Astrocyte of the cerebellum (primary cell): ENCODE data around the gene OR1D5.
"Not testable (repeated sequence)": the region's sequence is repeated elsewhere in the genome, so short reads cannot be mapped to it uniquely, and the experiment has no call there.

Experiments
- DNase-seq: peaks from one replicate; pipeline ENCODE4 v3.0.0-alpha.2; 2011; ENCODE audit warnings: low read depth
- H3K4me3 ChIP-seq: 2 replicates; pipeline ENCODE4 v1.5.1; 2011; ENCODE audit warnings: mild to moderate bottlenecking, low read depth, low read length, moderate library complexity
- CTCF ChIP-seq: IDR thresholded peaks from 2 replicates; pipeline ENCODE4 v1.5.1; 2012; ENCODE audit warnings: low read length, low read depth, moderate library complexity, mild to moderate bottlenecking; ENCODE audit errors: missing control alignments
- in situ Hi-C: cut with HindIII; loops from 2 replicates; pipeline ENCODE4 v1.10.0; 2017; ENCODE audit warnings: low sequenced_read_pairs

Gene OR1D5

GRCh38 chr17:3063507-3063906 lies at the start of gene OR1D5:
Gene OR1D5 (minus strand): TSS chr17:3063607. CDS start chr17:3063607, 0 bp downstream.
- H3K4me3 ChIP-seq, DNase-seq, in situ Hi-C loops: not testable (repeated sequence)

- in situ Hi-C loops, result no loop called here
- TF ChIP-seq CTCF, result no peak
- DNase-seq, result no peak
- H3K4me3 ChIP-seq, result no peak within 1 kb of the TSS
These were observed 40.9 kb upstream of the OR1D5 start, which contains the start of gene OR1D2 for GRCh38 chr17:3104322-3104721. Gene OR1D2 (minus strand): TSS chr17:3104422. CDS start chr17:3092996, 11,426 bp downstream.

- H3K4me3 ChIP-seq, DNase-seq, in situ Hi-C loops: not testable (repeated sequence)
These were observed 10.4 kb upstream of the OR1D5 start for GRCh38 chr17:3073850-3074249.

- H3K4me3 ChIP-seq, in situ Hi-C loops, DNase-seq: not testable (repeated sequence)
These were observed 1.8 kb upstream of the OR1D5 start for GRCh38 chr17:3065192-3065591.

GRCh38 chr17:3062824-3063377 lies 506 bp downstream of the OR1D5 start:
- DNase-seq, H3K4me3 ChIP-seq, in situ Hi-C loops: not testable (repeated sequence)

- in situ Hi-C loops, result not testable (repeated sequence)
These were observed 8.5 kb downstream of the OR1D5 start for GRCh38 chr17:3054868-3055267.

GRCh38 chr17:3049705-3050295 lies 13.6 kb downstream of the OR1D5 start:
- in situ Hi-C loops, result no loop called here
- no peak for TF ChIP-seq CTCF
- DNase-seq, result no peak
- peak overlapping the region; percentile 61 for H3K4me3 ChIP-seq

More at GRCh38 chr17:3054868-3055267, 8.5 kb downstream of the OR1D5 start:
- H3K4me3 ChIP-seq, DNase-seq: not testable (repeated sequence)

- in situ Hi-C loops, result no loop called here
- DNase-seq, result peak; percentile 89
- TF ChIP-seq CTCF, result peak; percentile 67
- H3K4me3 ChIP-seq, result peak overlapping the region; percentile 61
These were observed 14.5 kb downstream of the OR1D5 start for GRCh38 chr17:3048727-3049471.

GRCh38 chr17:3046753-3047152 lies 16.7 kb downstream of the OR1D5 start:
- in situ Hi-C loops, result no loop called here
- DNase-seq, result no peak
- no peak for TF ChIP-seq CTCF

More at GRCh38 chr17:3046753-3047152, 16.7 kb downstream of the OR1D5 start:
- H3K4me3 ChIP-seq, result no peak overlapping the region
